IPS-18a (cell line): ENCODE measurements around the gene ALDH18A1.

ENCODE experiments used
- H3K27ac ChIP-seq: one replicate; pipeline ENCODE4 v1.5.1; 2013; ENCODE audit warnings: low read length
- H3K27me3 ChIP-seq: one replicate; pipeline ENCODE4 v1.6.1; 2013; ENCODE audit warnings: mild to moderate bottlenecking, low read length; ENCODE audit not compliant: control insufficient read depth, insufficient read depth
- H3K36me3 ChIP-seq: one replicate; pipeline ENCODE4 v1.6.1; 2013; ENCODE audit warnings: low read depth, low read length; ENCODE audit not compliant: control insufficient read depth
- H3K4me1 ChIP-seq: one replicate; pipeline ENCODE4 v1.6.1; 2013; ENCODE audit warnings: low read depth, low read length; ENCODE audit not compliant: control insufficient read depth
- H3K4me3 ChIP-seq: one replicate; pipeline ENCODE4 v1.5.1; 2013; ENCODE audit warnings: low read length
- H3K9ac ChIP-seq: one replicate; pipeline ENCODE4 v1.6.1; 2013; ENCODE audit warnings: mild to moderate bottlenecking, low read length, moderate library complexity
- H3K9me3 ChIP-seq: one replicate; pipeline ENCODE4 v1.6.1; 2013; ENCODE audit warnings: low read depth, low read length; ENCODE audit not compliant: control insufficient read depth

The ALDH18A1 gene

GRCh38 chr10:95610727-95611126 lies 45.8 kb downstream of the ALDH18A1 start:
- Histone ChIP-seq H3K4me3 (no peak overlapping the region), H3K4me1 (no peaks in the 10 kb centered on the region), H3K9me3 (no peaks in the 10 kb centered on the region), H3K27ac (no peak overlapping the region), H3K9ac (no peak overlapping the region), H3K36me3 (peaks cover 86% of the 10 kb centered on the region), H3K27me3 (no peaks in the 10 kb centered on the region)

- Histone ChIP-seq H3K27ac (no peak overlapping the region), H3K36me3 (peaks cover 50% of the 10 kb centered on the region), H3K27me3 (no peaks in the 10 kb centered on the region), H3K4me1 (no peaks in the 10 kb centered on the region), H3K4me3 (no peak overlapping the region), H3K9ac (no peak overlapping the region), H3K9me3 (no peaks in the 10 kb centered on the region)
These were observed 49.6 kb downstream of the ALDH18A1 start for GRCh38 chr10:95606922-95607321.

DNA sequence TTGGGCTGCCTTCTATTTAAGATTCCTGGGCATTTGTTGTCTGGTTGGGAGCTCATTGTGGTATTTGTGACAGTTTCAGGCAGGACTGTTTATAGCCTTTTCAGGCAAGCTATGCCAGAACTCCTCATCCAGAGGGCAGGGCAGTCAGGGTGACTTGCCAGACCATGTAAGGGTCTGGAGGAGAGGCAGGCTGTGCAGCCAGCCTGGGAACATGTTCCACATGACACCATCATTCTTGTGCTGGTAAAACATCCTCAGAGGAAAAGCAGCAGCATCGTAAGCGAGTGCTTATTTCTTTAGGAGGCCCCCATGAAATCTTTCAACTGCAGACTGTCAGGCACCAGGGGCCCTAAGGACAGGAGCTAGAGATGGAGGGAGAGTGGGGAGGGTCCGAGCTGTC lies 51.3 kb downstream of the ALDH18A1 start:
- Histone ChIP-seq H3K9ac (no peak overlapping the region), H3K9me3 (no peaks in the 10 kb centered on the region), H3K36me3 (peaks cover 35% of the 10 kb centered on the region), H3K4me3 (no peak overlapping the region), H3K4me1 (no peaks in the 10 kb centered on the region), H3K27me3 (no peaks in the 10 kb centered on the region), H3K27ac (no peak overlapping the region)

- no peak overlapping the region for H3K27ac ChIP-seq
- no peak overlapping the region for H3K4me3 ChIP-seq
- H3K9ac ChIP-seq, result no peak overlapping the region
- peaks cover 32% of the 10 kb centered on the region for H3K36me3 ChIP-seq
- no peaks in the 10 kb centered on the region for H3K4me1 ChIP-seq
- no peaks in the 10 kb centered on the region for H3K27me3 ChIP-seq
- no peaks in the 10 kb centered on the region for H3K9me3 ChIP-seq
These were observed 51.9 kb downstream of the ALDH18A1 start for GRCh38 chr10:95604630-95605029.

GRCh38 chr10:95602382-95602781 lies 54.1 kb downstream of the ALDH18A1 start:
- Histone ChIP-seq H3K4me3 (no peak overlapping the region), H3K9ac (no peak overlapping the region), H3K9me3 (no peaks in the 10 kb centered on the region)

GRCh38 chr10:95601116-95601719 lies 55.3 kb downstream of the ALDH18A1 start:
- H3K9me3 ChIP-seq, result no peaks in the 10 kb centered on the region
- H3K9ac ChIP-seq, result no peak overlapping the region
- H3K27me3 ChIP-seq, result no peaks in the 10 kb centered on the region
- no peaks in the 10 kb centered on the region for H3K4me1 ChIP-seq
- H3K27ac ChIP-seq, result no peak overlapping the region
- peaks cover 7% of the 10 kb centered on the region for H3K36me3 ChIP-seq
- H3K4me3 ChIP-seq, result no peak overlapping the region

More at GRCh38 chr10:95602382-95602781, 54.1 kb downstream of the ALDH18A1 start:
- Histone ChIP-seq H3K4me1 (no peaks in the 10 kb centered on the region), H3K27ac (no peak overlapping the region), H3K36me3 (peaks cover 14% of the 10 kb centered on the region), H3K27me3 (no peaks in the 10 kb centered on the region)

GRCh38 chr10:95600158-95600557 lies 56.4 kb downstream of the ALDH18A1 start:
- H3K27me3 ChIP-seq, result no peaks in the 10 kb centered on the region
- no peak overlapping the region for H3K27ac ChIP-seq
- no peak overlapping the region for H3K9ac ChIP-seq
- H3K4me1 ChIP-seq, result no peaks in the 10 kb centered on the region
- no peaks in the 10 kb centered on the region for H3K36me3 ChIP-seq
- no peak overlapping the region for H3K4me3 ChIP-seq
- H3K9me3 ChIP-seq, result no peaks in the 10 kb centered on the region

DNA sequence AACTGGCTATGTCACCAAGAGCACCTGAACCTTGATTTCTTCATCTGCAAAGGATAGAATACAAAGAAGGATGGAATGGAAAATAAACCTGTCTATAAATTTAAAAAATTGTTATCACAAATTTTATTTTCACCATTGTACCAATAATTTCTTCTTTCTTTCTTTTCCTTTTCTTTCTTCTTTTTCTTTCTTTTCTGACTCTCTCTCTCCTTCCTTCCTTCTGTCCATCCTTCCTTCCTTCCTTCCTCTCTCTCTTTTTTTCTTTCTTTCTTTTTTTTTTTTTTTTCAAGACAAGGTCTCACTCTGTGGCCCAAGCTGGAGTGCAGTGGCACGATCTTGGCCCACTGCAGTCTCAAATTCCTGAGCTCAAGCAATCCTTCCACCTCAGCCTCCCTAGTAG lies 58.7 kb downstream of the ALDH18A1 start:
- no peaks in the 10 kb centered on the region for H3K36me3 ChIP-seq
- no peaks in the 10 kb centered on the region for H3K4me1 ChIP-seq
- H3K4me3 ChIP-seq, result no peak overlapping the region
- no peaks in the 10 kb centered on the region for H3K27me3 ChIP-seq
- H3K27ac ChIP-seq, result no peak overlapping the region
- H3K9me3 ChIP-seq, result no peaks in the 10 kb centered on the region
- no peak overlapping the region for H3K9ac ChIP-seq

- no peaks in the 10 kb centered on the region for H3K36me3 ChIP-seq
- no peaks in the 10 kb centered on the region for H3K27me3 ChIP-seq
- H3K9ac ChIP-seq, result no peak overlapping the region
- H3K9me3 ChIP-seq, result no peaks in the 10 kb centered on the region
- no peak overlapping the region for H3K27ac ChIP-seq
- H3K4me3 ChIP-seq, result no peak overlapping the region
- no peaks in the 10 kb centered on the region for H3K4me1 ChIP-seq
These were observed 68.5 kb downstream of the ALDH18A1 start for GRCh38 chr10:95588025-95588424.

GRCh38 chr10:95579835-95580535 lies 76.5 kb downstream of the ALDH18A1 start:
- no peaks in the 10 kb centered on the region for H3K36me3 ChIP-seq
- H3K27me3 ChIP-seq, result no peaks in the 10 kb centered on the region
- H3K4me1 ChIP-seq, result no peaks in the 10 kb centered on the region
- no peak overlapping the region for H3K27ac ChIP-seq
- H3K9ac ChIP-seq, result no peak overlapping the region
- H3K9me3 ChIP-seq, result no peaks in the 10 kb centered on the region
- no peak overlapping the region for H3K4me3 ChIP-seq

DNA sequence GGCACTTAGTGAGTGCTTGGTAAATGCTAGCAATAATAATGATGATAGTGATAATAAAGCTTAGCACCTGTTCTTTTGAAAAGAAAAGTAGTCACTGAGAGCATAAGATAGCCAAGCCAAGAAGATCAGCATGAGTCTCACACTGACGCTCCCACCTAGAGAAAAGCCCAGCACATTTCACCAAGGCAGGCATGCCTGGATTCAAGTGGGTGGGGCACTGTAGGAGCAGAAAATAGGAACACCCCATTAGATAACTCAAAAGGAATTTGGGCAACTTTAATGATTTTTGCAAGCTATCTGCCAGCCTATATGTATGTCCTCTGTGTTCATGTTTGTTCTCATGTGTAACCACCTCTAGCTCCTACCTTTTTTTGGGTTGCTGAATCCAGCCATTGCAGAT lies 77.2 kb downstream of the ALDH18A1 start:
- H3K9ac ChIP-seq, result no peak overlapping the region
- H3K4me1 ChIP-seq, result no peaks in the 10 kb centered on the region
- no peaks in the 10 kb centered on the region for H3K9me3 ChIP-seq
- no peak overlapping the region for H3K27ac ChIP-seq
- no peak overlapping the region for H3K4me3 ChIP-seq
- H3K36me3 ChIP-seq, result no peaks in the 10 kb centered on the region
- no peaks in the 10 kb centered on the region for H3K27me3 ChIP-seq

DNA sequence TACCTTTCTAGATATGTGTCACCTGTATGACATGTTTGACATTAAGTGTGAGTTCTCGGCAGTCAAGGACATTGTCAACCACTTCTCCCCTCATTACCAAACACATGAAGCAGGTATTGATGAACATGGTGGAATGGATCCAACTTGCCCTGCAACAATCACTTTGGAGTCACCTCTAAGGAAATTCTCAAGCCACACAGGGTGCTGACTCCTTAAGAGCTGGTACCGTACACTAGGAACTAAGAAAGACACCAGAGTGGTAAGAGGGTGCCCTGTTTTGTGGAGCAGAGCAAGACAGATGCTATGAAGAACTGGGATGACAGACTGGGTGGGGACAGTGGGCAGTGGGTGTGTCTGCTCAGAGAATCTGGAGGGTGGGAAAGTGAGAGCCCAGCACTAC lies 77.9 kb downstream of the ALDH18A1 start:
- no peak overlapping the region for H3K4me3 ChIP-seq
- no peaks in the 10 kb centered on the region for H3K9me3 ChIP-seq
- no peaks in the 10 kb centered on the region for H3K4me1 ChIP-seq
- no peaks in the 10 kb centered on the region for H3K27me3 ChIP-seq
- H3K27ac ChIP-seq, result no peak overlapping the region
- H3K36me3 ChIP-seq, result no peaks in the 10 kb centered on the region
- H3K9ac ChIP-seq, result no peak overlapping the region
